Activated B cell treated with CpG ODN at 0.5 μM for 24 hours (primary cell): Measurements from ENCODE around the gene HOXB8. TPM values are rescaled to one million over a fixed set of nuclear protein-coding genes. Genes with fewer than 3 reads are reported as not detected.
A peak's percentile ranks its signal among the peaks of the same experiment; 100 is the strongest.

Experiments used
- ATAC-seq: fragments of 200-7000 bp; cut with Tn5 transposase; one replicate; pipeline ENCODE4 v1.10.0; 2021; ENCODE audit warnings: low read depth, mild to moderate bottlenecking, moderate library complexity
- CTCF ChIA-PET: fragments of 350-600 bp; sonication (Branson Sonifier 250); formaldehyde crosslinking; loops from one replicate; lab custom pipeline; 2021; ENCODE audit warnings: antibody characterized with exemption; lab: Charles Lee
- POLR2A ChIA-PET: fragments of 350-600 bp; sonication (Branson Sonifier 250); formaldehyde crosslinking; loops from one replicate; lab custom pipeline; 2021; ENCODE audit warnings: antibody characterized with exemption; lab: Charles Lee
- DNase-seq: peaks from one replicate; pipeline ENCODE4 v3.0.0; 2022
- H3K27ac Mint-ChIP-seq: one replicate; pipeline ENCODE4 v1.8.0; 2020; ENCODE audit warnings: mixed read lengths
- H3K27me3 Mint-ChIP-seq: one replicate; pipeline ENCODE4 v1.8.0; 2021; ENCODE audit warnings: mixed read lengths
- H3K36me3 Mint-ChIP-seq: one replicate; pipeline ENCODE4 v1.8.0; 2021; ENCODE audit warnings: low read depth, mixed read lengths
- H3K4me1 Mint-ChIP-seq: one replicate; pipeline ENCODE4 v1.8.0; 2021; ENCODE audit warnings: mixed read lengths
- H3K4me3 Mint-ChIP-seq: one replicate; pipeline ENCODE4 v1.8.0; 2020; ENCODE audit warnings: mild to moderate bottlenecking, mixed read lengths
- H3K9me3 Mint-ChIP-seq: one replicate; pipeline ENCODE4 v1.8.0; 2020; ENCODE audit warnings: mixed read lengths
- intact Hi-C: fragments of 100-400 bp; cut with micrococcal nuclease; formaldehyde crosslinking; loops from one replicate; pipeline ENCODE4 v1.15.1; 2024
- total RNA-seq: library from RNA; stranded (reverse); gene quantifications from 2 replicates; pipeline ENCODE4 v1.2.3, GENCODE V29; 2022
- TF ChIP-seq, protein P1 (sequence below): fragments of 200-600 bp; IDR thresholded peaks from one replicate; pipeline ENCODE4 v1.8.0; 2022; ENCODE audit warnings: antibody characterized with exemption, mild to moderate bottlenecking

Gene HOXB8
- total RNA-seq, 1 donor from 2014 or later: not detected

DNA sequence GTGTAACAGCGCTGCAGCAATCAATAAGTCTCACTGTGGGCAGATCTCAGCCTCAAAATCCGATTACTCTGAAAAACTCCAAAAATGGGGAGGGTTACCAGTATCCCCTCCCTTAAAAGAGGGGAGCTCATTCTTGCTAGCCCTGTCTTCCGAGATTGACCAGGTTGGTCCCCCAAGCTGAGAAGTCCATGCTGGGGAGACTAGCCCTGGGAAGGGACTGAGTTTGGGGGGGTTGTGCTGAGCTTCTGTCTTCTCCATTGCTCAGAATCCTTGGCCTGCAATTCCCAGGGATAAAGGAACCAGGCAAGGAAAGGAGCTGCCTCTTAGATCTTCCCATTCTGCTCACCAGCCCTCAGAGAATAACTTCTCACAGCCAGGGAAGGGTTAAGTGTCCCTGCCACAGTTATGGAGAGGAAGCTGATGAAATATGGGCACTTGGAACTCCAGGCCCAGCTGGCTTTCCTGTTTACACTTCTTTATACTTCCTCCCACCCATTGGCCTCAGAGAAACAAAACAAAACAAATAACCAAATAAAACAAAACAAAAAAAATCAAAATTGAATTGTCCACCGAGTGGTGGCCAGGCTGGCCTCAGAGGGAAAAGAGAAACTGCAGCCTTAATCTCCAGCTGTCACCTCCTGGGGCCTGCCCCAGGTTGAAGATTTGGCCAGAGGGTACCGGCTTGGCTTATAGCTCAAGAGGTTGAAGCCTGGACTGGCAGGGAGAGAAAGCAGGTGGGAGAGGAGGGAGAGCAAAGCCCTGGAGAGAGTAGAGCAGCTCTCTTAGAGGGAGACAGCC is 27.6 kb downstream of the HOXB8 start:
- Mint-ChIP-seq H3K4me1 (peaks cover 43% of the 10 kb centered on the region), H3K9me3 (no peaks in the 10 kb centered on the region), H3K36me3 (no peaks in the 10 kb centered on the region), H3K27me3 (peaks cover 86% of the 10 kb centered on the region), H3K4me3 (peak overlapping the region; percentile 28), H3K27ac (no peak overlapping the region)
- ChIA-PET CTCF (interaction anchor here (0.8 to 2.9 kb wide), 8 partner anchors 25 to 279 kb away, joined by 3 to 13 read pairs (median 3); no protein-coding TSS in a partner anchor), POLR2A (no interaction called here)
- no peak for DNase-seq
- TF ChIP-seq, protein P1, sequence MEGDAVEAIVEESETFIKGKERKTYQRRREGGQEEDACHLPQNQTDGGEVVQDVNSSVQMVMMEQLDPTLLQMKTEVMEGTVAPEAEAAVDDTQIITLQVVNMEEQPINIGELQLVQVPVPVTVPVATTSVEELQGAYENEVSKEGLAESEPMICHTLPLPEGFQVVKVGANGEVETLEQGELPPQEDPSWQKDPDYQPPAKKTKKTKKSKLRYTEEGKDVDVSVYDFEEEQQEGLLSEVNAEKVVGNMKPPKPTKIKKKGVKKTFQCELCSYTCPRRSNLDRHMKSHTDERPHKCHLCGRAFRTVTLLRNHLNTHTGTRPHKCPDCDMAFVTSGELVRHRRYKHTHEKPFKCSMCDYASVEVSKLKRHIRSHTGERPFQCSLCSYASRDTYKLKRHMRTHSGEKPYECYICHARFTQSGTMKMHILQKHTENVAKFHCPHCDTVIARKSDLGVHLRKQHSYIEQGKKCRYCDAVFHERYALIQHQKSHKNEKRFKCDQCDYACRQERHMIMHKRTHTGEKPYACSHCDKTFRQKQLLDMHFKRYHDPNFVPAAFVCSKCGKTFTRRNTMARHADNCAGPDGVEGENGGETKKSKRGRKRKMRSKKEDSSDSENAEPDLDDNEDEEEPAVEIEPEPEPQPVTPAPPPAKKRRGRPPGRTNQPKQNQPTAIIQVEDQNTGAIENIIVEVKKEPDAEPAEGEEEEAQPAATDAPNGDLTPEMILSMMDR: no peak
- intact Hi-C loops: no loop called here
- no peak for ATAC-seq

DNA sequence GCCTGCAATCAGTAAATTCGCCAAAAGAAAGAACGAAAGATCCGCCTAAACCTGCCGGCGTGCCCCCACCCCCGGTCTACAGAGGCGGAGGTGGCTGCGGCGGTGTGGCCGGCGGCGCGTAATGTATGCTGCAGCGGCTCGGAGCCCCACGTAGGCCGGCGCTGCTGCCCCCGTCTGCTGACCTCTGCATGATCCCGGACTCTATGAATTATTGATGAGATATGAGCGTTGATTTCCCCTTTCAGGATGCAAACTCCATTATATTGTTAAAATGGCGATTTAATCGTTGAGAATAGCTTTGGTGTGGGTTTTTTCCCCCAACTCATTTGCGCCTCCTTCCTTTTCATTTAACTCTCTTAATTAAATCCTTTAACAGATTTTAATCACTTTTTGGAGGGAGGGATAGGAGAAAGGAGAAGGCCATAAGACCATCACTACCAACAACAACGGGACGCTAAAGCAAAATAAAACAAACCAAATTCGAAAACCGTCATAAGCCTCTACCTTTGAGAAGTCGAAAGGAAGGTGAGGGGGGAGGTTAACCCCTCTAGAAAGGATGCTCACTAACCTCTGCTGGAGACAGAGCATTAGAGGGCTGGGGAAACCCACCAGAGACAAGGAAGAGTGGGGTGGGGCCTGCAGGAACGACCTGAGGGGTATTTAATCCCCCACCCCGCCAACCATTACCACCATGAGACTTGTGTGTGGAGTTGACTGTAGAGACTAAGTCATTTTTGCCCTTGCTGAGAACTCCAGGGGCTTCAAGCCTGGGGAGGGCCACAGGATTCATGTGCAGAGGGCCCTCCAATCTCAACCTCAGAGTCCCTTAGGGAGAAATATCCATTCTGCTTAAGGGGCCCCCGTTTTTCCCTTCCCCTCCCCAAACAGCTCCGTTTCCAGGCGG is 28.5 kb downstream of the HOXB8 start:
- POLR2A ChIA-PET: no interaction called here
- Mint-ChIP-seq H3K36me3 (no peaks in the 10 kb centered on the region), H3K4me1 (peaks cover 44% of the 10 kb centered on the region), H3K27ac (no peak overlapping the region), H3K27me3 (peaks cover 88% of the 10 kb centered on the region), H3K9me3 (no peaks in the 10 kb centered on the region), H3K4me3 (peak overlapping the region; percentile 90)
- TF ChIP-seq, protein P1: no peak
- intact Hi-C loops: no loop called here
- CTCF ChIA-PET: interaction anchor here (1.4 to 2.9 kb wide), 2 partner anchors 94 to 278 kb away, joined by 3 to 13 read pairs; no protein-coding TSS in a partner anchor
- ATAC-seq (no peak), DNase-seq (no peak)

DNA sequence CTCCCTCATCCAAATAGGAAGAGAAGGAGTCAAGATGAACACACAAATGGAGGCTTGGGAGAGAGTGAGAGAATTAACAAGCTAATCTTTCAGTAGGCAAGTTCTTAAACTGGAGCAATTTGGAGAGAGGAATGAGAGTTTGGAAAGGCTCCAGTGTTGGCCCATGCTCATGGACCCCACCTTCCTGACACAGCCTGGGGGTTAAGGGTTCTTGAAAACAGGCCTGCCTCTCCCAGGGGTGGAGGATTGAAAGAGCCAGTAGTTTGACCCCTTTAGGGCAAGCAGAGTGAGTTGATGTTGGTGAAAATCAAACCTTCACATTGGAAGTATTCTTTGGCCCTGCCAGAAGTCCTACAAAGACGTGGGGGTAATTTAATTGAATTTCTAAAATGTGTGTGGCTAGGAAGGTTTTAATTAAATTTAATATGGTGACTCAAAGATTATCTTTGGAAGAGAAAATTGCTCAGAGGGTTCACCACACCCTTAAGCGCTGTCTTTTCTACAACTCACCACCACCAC is 30.8 kb downstream of the HOXB8 start:
- ATAC-seq: no peak
- DNase-seq: no peak
- peaks cover 86% of the 10 kb centered on the region for H3K27me3 Mint-ChIP-seq
- POLR2A ChIA-PET: no interaction called here
- peaks cover 44% of the 10 kb centered on the region for H3K4me1 Mint-ChIP-seq
- TF ChIP-seq, protein P1: no peak
- CTCF ChIA-PET: interaction anchor here (1.0 to 2.5 kb wide), 4 partner anchors 9 to 249 kb away, joined by 4 to 11 read pairs (median 4); partner anchors contain the start of gene HOXB5
- no peak overlapping the region for H3K27ac Mint-ChIP-seq
- intact Hi-C loops: no loop called here
- H3K36me3 Mint-ChIP-seq: no peaks in the 10 kb centered on the region
- H3K4me3 Mint-ChIP-seq: no peak overlapping the region
- no peaks in the 10 kb centered on the region for H3K9me3 Mint-ChIP-seq

DNA sequence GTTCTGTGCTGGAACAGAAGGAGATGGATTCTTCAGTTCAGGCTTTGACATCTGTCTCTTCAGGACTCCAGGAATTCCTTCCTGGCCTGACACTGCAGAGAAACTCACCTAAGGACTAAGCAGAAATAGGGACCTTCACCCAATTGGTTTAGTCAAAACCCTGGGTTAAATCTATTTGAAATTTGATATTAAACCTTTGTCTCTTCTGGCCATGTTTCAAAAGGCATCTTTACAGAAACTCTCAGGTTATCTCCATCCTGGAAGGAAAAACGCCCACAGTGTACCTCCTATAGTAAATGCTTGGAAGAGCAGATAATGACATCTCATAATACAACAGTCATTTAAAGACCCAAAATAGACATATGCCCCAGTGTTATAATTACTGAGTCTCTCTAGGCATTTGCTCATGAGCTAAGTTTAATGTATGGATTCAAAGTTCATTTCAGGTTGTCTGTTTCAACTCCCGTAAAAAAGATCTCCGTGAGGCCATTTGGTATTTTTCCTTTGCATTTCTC is 31.3 kb downstream of the HOXB8 start:
- Mint-ChIP-seq H3K9me3 (no peaks in the 10 kb centered on the region), H3K4me3 (no peak overlapping the region), H3K4me1 (peaks cover 48% of the 10 kb centered on the region), H3K36me3 (peaks cover under 1% of the 10 kb centered on the region), H3K27me3 (peaks cover 87% of the 10 kb centered on the region), H3K27ac (no peak overlapping the region)
- ATAC-seq (no peak), DNase-seq (no peak)
- TF ChIP-seq, protein P1: no peak
- ChIA-PET POLR2A (no interaction called here), CTCF (interaction anchor here (1.0 to 2.5 kb wide), 4 partner anchors 9 to 248 kb away, joined by 4 to 11 read pairs (median 4); partner anchors contain the start of gene HOXB5)
- intact Hi-C loops: no loop called here
